K562 (cell line): Measurements from ENCODE around the gene MYO18A. TPM values are rescaled to one million over a fixed set of nuclear protein-coding genes. Genes with fewer than 3 reads are reported as not detected.

Source experiments
- ATAC-seq: fragments of 200-7000 bp; cut with Tn5 transposase; 3 replicates; pipeline ENCODE4 v1.9.1; 2020; ENCODE audit warnings: moderate library complexity
- BruUV-seq: library from RNA; stranded (reverse); fragments of 400-500 nt; replicated peaks from 2 replicates; lab custom pipeline; 2021; lab: Mats Ljungman, UMichigan
- CTCF ChIA-PET: fragments of 300-600 bp; formaldehyde crosslinking; extraction: SDS; loops from one replicate; lab custom pipeline; 2021; ENCODE audit warnings: low intra/inter-chr PET ratio; lab: Yijun Ruan, JAX
- POLR2A ChIA-PET: fragments of 300-600, 350-650 bp; sonication (Branson Sonifier 250); formaldehyde crosslinking; extraction: SDS; loops from one replicate; lab custom pipeline; 2021; ENCODE audit warnings: antibody characterized with exemption, inconsistent platforms; lab: Yijun Ruan, JAX
- DNase-seq, 4 experiments: peaks; one replicate each; pipeline versions ENCODE4 v3.0.0 to v3.0.0-alpha.2; 2011 to 2018; ENCODE audit warnings: low spot score in 3 of 4, mixed read lengths in 3 of 4; ENCODE audit errors: extremely low read depth in 1 of 4
- FAIRE-seq: peaks from 2 replicates; lab custom pipeline; 2011; peaks lifted over from hg19 to GRCh38; lab: Jason Lieb, UNC
- H2AFZ ChIP-seq: 2 replicates; pipeline ENCODE4 v1.6.0; 2011; ENCODE audit warnings: low read depth, low read length, control low read depth, inconsistent platforms
- H3K27ac ChIP-seq: fragments of 200-600 bp; 3 replicates; pipeline ENCODE4 v1.8.0; 2011; ENCODE audit warnings: low read depth, mild to moderate bottlenecking, control low read depth, inconsistent platforms, low read length, moderate library complexity, mixed read lengths; ENCODE audit errors: extremely low read depth
- H3K27me3 ChIP-seq, 2 experiments: fragments of 300-600 bp in 1 of 2; 2 replicates in 1 of 2; 3 replicates in 1 of 2; pipeline versions ENCODE4 v1.6.0 to v1.8.0; 2011; ENCODE audit warnings: inconsistent platforms in 2 of 2, low read length in 2 of 2, mild to moderate bottlenecking in 1 of 2, mixed read lengths in 1 of 2, moderate library complexity in 1 of 2; ENCODE audit not compliant: control insufficient read depth in 2 of 2, insufficient read depth in 2 of 2
- H3K36me3 ChIP-seq: fragments of 300-600 bp; 3 replicates; pipeline ENCODE4 v1.8.0; 2011; ENCODE audit warnings: mild to moderate bottlenecking, low read length, inconsistent platforms; ENCODE audit not compliant: control insufficient read depth, insufficient read depth
- H3K4me1 ChIP-seq, 2 experiments: fragments of 200-600 bp in 1 of 2; replicated peaks in 1 of 2; 2 replicates in 1 of 2; 3 replicates in 1 of 2; pipeline versions ENCODE4 v1.5.1 to v1.8.0; 2011; ENCODE audit warnings: inconsistent platforms in 2 of 2, low read length in 2 of 2, mild to moderate bottlenecking in 1 of 2, mixed read lengths in 1 of 2, moderate library complexity in 1 of 2; ENCODE audit not compliant: control insufficient read depth in 2 of 2, insufficient read depth in 2 of 2
- H3K4me2 ChIP-seq: 2 replicates; pipeline ENCODE4 v1.6.1; 2011; ENCODE audit warnings: low read length, control low read depth, inconsistent platforms, mixed read lengths; ENCODE audit not compliant: insufficient read depth
- H3K4me3 ChIP-seq: fragments of 200-600 bp; sonication (generic), shearing (Covaris generic); 2 replicates; pipeline ENCODE4 v1.5.1; 2016; ENCODE audit warnings: control low read depth, inconsistent platforms
- H3K79me2 ChIP-seq: fragments of 200-600 bp; 3 replicates; pipeline ENCODE4 v1.8.0; 2011; ENCODE audit warnings: low read length, inconsistent platforms; ENCODE audit not compliant: control insufficient read depth, insufficient read depth
- H3K9ac ChIP-seq, 2 experiments: 2 replicates each; pipeline versions ENCODE4 v1.6.0 to v1.6.1; 2011; ENCODE audit warnings: low read depth in 2 of 2, low read length in 2 of 2, control low read depth in 1 of 2, inconsistent platforms in 1 of 2, mild to moderate bottlenecking in 1 of 2, mixed read lengths in 1 of 2; ENCODE audit not compliant: insufficient read depth in 1 of 2
- H3K9me1 ChIP-seq: one replicate; pipeline ENCODE4 v1.6.0; 2011; ENCODE audit warnings: inconsistent platforms, mild to moderate bottlenecking, low read length, moderate library complexity; ENCODE audit not compliant: control insufficient read depth, insufficient read depth
- H3K9me3 ChIP-seq: replicated peaks from 2 replicates; pipeline ENCODE4 v1.5.1; 2011; ENCODE audit warnings: low read depth, low read length, inconsistent platforms; ENCODE audit not compliant: control insufficient read depth, insufficient read depth
- H4K20me1 ChIP-seq: replicated peaks from 2 replicates; pipeline ENCODE4 v1.6.1; 2011; ENCODE audit warnings: low read length, inconsistent platforms, mixed read lengths; ENCODE audit not compliant: control insufficient read depth, insufficient read depth
- CREB5 ChIP-seq: fragments of 250-450 bp; sonication (Bioruptor Pico); IDR thresholded peaks from 2 replicates; pipeline ENCODE4 v1.5.0; 2020; ENCODE audit warnings: mild to moderate bottlenecking
- GABPA ChIP-seq: fragments of 200-800 bp; sonication (Bioruptor generic); conservative IDR thresholded peaks from 2 replicates; pipeline ENCODE4 v1.6.1; 2016; ENCODE audit warnings: low read depth, missing genetic modification characterization, missing compliant biosample characterization
- GTF2A2 ChIP-seq: IDR thresholded peaks from 2 replicates; pipeline ENCODE4 v1.6.1; 2016; ENCODE audit warnings: mild to moderate bottlenecking, missing genetic modification characterization, missing compliant biosample characterization
- MEF2A ChIP-seq: IDR thresholded peaks from 2 replicates; pipeline ENCODE4 v1.6.1; 2011; ENCODE audit warnings: low read depth, mild to moderate bottlenecking, low read length, moderate library complexity; ENCODE audit not compliant: control insufficient read depth
- PTRF ChIP-seq: fragments of 450-650 bp; IDR thresholded peaks from 2 replicates; pipeline ENCODE4 v1.6.1; 2016; ENCODE audit warnings: mild to moderate bottlenecking, missing genetic modification characterization, missing compliant biosample characterization
- RNF219 ChIP-seq: fragments of 250-450 bp; sonication (Bioruptor Pico); IDR thresholded peaks from 2 replicates; pipeline ENCODE4 v1.5.0; 2022; ENCODE audit warnings: mild to moderate bottlenecking
- SMARCA4 ChIP-seq: fragments of 450-650 bp; IDR thresholded peaks from 2 replicates; pipeline ENCODE4 v1.6.1; 2016
- SREBF1 ChIP-seq: fragments of 150-350 bp; IDR thresholded peaks from 2 replicates; pipeline ENCODE4 v1.6.1; 2014; ENCODE audit warnings: antibody characterized with exemption, low read depth, low read length, borderline replicate concordance
- ZFP91 ChIP-seq: sonication (generic); formaldehyde crosslinking; IDR thresholded peaks from 2 replicates; pipeline ENCODE4 v1.8.0; 2022; ENCODE audit warnings: mild to moderate bottlenecking, missing genetic modification reagents
- ZNF133 ChIP-seq: fragments of 250-450 bp; sonication (Bioruptor Pico); IDR thresholded peaks from 2 replicates; pipeline ENCODE4 v1.4.0; 2020; ENCODE audit warnings: mild to moderate bottlenecking
- WGBS: fragments of 100-300 bp; shearing (Covaris generic); methylation state at CpG from one replicate; pipeline ENCODE4 v1.1.6; 2016; ENCODE audit warnings: low coverage, mixed read lengths; ENCODE audit not compliant: insufficient coverage; ENCODE audit errors: missing lambda C conversion rate; 5-methylcytosine and 5-hydroxymethylcytosine counted together
- in situ Hi-C: fragments of 300-500 bp; cut with MboI; formaldehyde crosslinking; loops from 4 replicates; pipeline ENCODE4 v1.15.0; 2018; ENCODE audit warnings: inconsistent platforms, mixed read lengths
- intact Hi-C: fragments of 100-400 bp; cut with micrococcal nuclease; formaldehyde crosslinking; loops from 2 replicates; pipeline ENCODE4 v1.14.2; 2022
- polyA plus RNA-seq, 8 experiments: library from polyadenylated mRNA; depleted of rRNA in 4 of 8; stranded (reverse) in 5 of 8; unstranded in 3 of 8; fragments of >200 nt; fragmentation: Nextera tagmentation in 2 of 8; fragmentation: Illumina TruSeq in 1 of 8; extraction: Ambion mirVana in 2 of 8; extraction: Trizol in 1 of 8; gene quantifications; 2 replicates each; pipeline versions ENCODE4 v1.2.1 to v1.2.3, GENCODE V29; 2011 to 2014; ENCODE audit warnings: inconsistent platforms in 1 of 8, missing spikeins in 1 of 8
- total RNA-seq, 7 experiments: library from RNA; depleted of rRNA in 6 of 7; stranded (reverse); fragments of >200 nt in 6 of 7; fragmentation: Illumina TruSeq in 2 of 7; extraction: Trizol in 2 of 7; gene quantifications; 2 replicates each; pipeline versions ENCODE4 v1.2.1 to v1.2.3, GENCODE V29; 2011 to 2021; ENCODE audit warnings: low replicate concordance in 1 of 7

MYO18A gene
- total and polyA plus RNA-seq, 9 of the 15 experiments (the other 6 are each of a cell fraction or from before 2014, with no cell fraction given) = 2.5 to 65.4 (median 17.1) TPM

GRCh38 chr17:29050176-29050575 lies 130.0 kb downstream of the MYO18A start:
- no peaks in the 10 kb centered on the region for H3K9me3 ChIP-seq
- in situ Hi-C loops (no loop called here), intact Hi-C loops (no loop called here)
- H3K27ac ChIP-seq = no peak overlapping the region
- FAIRE-seq = no peak
- no peak overlapping the region for H2AFZ ChIP-seq
- H3K4me2 ChIP-seq = no peak overlapping the region
- ATAC-seq = no peak
- H3K36me3 ChIP-seq = no peaks in the 10 kb centered on the region
- H3K79me2 ChIP-seq = no peaks in the 10 kb centered on the region
- H4K20me1 ChIP-seq = peaks cover 15% of the 10 kb centered on the region
- no peak overlapping the region for H3K4me3 ChIP-seq
- 3% methylated on average over 5 of the region's 5 CpGs for WGBS
- no peak overlapping the region for H3K9ac ChIP-seq
- ChIA-PET POLR2A (interaction anchor here (1.2 to 2.2 kb wide), 2 partner anchors 44 to 142 kb away, joined by 4 read pairs; partner anchors contain the start of gene SEZ6), CTCF (no interaction called here)
- DNase-seq = no peak
- BruUV-seq = no TSS peak
- no peaks in the 10 kb centered on the region; a peak in 1 of 5 replicates for H3K4me1 ChIP-seq
- no peaks in the 10 kb centered on the region for H3K9me1 ChIP-seq
- no peak for TF ChIP-seq GABPA (tag)
- H3K27me3 ChIP-seq = peaks cover 69 to 78% of the 10 kb centered on the region in 2 experiments

- no peaks in the 10 kb centered on the region for H3K4me1 ChIP-seq
- FAIRE-seq (no peak), ATAC-seq (no peak), DNase-seq (no peak)
- H2AFZ ChIP-seq = no peak overlapping the region
- no TSS peak for BruUV-seq
- no peaks in the 10 kb centered on the region for H3K36me3 ChIP-seq
- WGBS = 4% methylated on average over 11 of the region's 11 CpGs
- no peak overlapping the region for H3K4me2 ChIP-seq
- H3K9me1 ChIP-seq = no peaks in the 10 kb centered on the region
- H3K4me3 ChIP-seq = no peak overlapping the region
- POLR2A ChIA-PET = interaction anchor here (1.2 to 2.2 kb wide), 3 partner anchors 14 to 142 kb away, joined by 3 to 4 read pairs (median 4); partner anchors contain the start of gene SEZ6
- TF ChIP-seq SMARCA4 (no peak), SREBF1 (no peak), CREB5 (CRISPR knock-in tag) (no peak), PTRF (tag) (no peak), ZNF133 (CRISPR knock-in tag) (no peak), GTF2A2 (tag) (no peak), MEF2A (no peak), RNF219 (CRISPR knock-in tag) (no peak), ZFP91 (CRISPR knock-in tag) (no peak)
- intact Hi-C loops (no loop called here), in situ Hi-C loops (no loop called here)
- peaks cover 12% of the 10 kb centered on the region for H4K20me1 ChIP-seq
- H3K79me2 ChIP-seq = no peaks in the 10 kb centered on the region
- CTCF ChIA-PET = no interaction called here
- H3K9me3 ChIP-seq = no peaks in the 10 kb centered on the region
- peaks cover 64 to 72% of the 10 kb centered on the region in 2 experiments for H3K27me3 ChIP-seq
- no peak overlapping the region for H3K9ac ChIP-seq
- H3K27ac ChIP-seq = no peak overlapping the region
Observed at GRCh38 chr17:29049541-29050145, 130.6 kb downstream of the MYO18A start.
